Muscle layer of colon (tissue), 2 donors: ENCODE measurements around the gene KRTAP2-2.
"Not testable (repeated sequence)": the region's sequence is repeated elsewhere in the genome, so short reads cannot be mapped to it uniquely, and the experiment has no call there.

Source experiments
- H3K27ac ChIP-seq: one replicate; pipeline ENCODE4 v1.7.0; 2013; ENCODE audit warnings: low read depth, mild to moderate bottlenecking, low read length, moderate library complexity
- H3K27me3 ChIP-seq, 2 donors: one replicate each; pipeline ENCODE4 v1.7.0; 2013; ENCODE audit warnings: low read length in 2 of 2, mild to moderate bottlenecking in 2 of 2; ENCODE audit not compliant: insufficient read depth in 2 of 2, control insufficient read depth in 1 of 2
- H3K36me3 ChIP-seq: one replicate; pipeline ENCODE4 v1.7.0; 2013; ENCODE audit warnings: mild to moderate bottlenecking, low read length; ENCODE audit not compliant: insufficient read depth
- H3K4me1 ChIP-seq: one replicate; pipeline ENCODE4 v1.7.0; 2013; ENCODE audit warnings: mild to moderate bottlenecking, low read length; ENCODE audit not compliant: insufficient read depth
- H3K4me3 ChIP-seq, 2 donors: one replicate each; pipeline ENCODE4 v1.7.0; 2013; ENCODE audit warnings: low read length in 2 of 2, low read depth in 1 of 2, mild to moderate bottlenecking in 1 of 2, moderate library complexity in 1 of 2
- H3K9ac ChIP-seq: one replicate; pipeline ENCODE4 v1.7.0; 2013; ENCODE audit warnings: low read length
- H3K9me3 ChIP-seq: one replicate; pipeline ENCODE4 v1.7.0; 2013; ENCODE audit warnings: mild to moderate bottlenecking, low read length
- donor health status: abdominal sarcoma.
- donor health status: Adenocarcinoma of cecum.

Gene KRTAP2-2

GRCh38 chr17:41082626-41083025, 27.6 kb upstream of the KRTAP2-2 start:
- H3K27ac ChIP-seq, result no peak overlapping the region
- H3K9ac ChIP-seq, result no peak overlapping the region
- H3K4me3 ChIP-seq, result no peak overlapping the region
- H3K4me1 ChIP-seq, result no peaks in the 10 kb centered on the region
- H3K27me3 ChIP-seq, result no peaks in the 10 kb centered on the region
- no peaks in the 10 kb centered on the region for H3K36me3 ChIP-seq
- no peaks in the 10 kb centered on the region for H3K9me3 ChIP-seq

GRCh38 chr17:41076788-41077187, 21.8 kb upstream of the KRTAP2-2 start:
- Histone ChIP-seq H3K4me1 (no peaks in the 10 kb centered on the region), H3K27me3 (no peaks in the 10 kb centered on the region), H3K9me3 (no peaks in the 10 kb centered on the region), H3K4me3 (no peak overlapping the region), H3K27ac (no peak overlapping the region), H3K9ac (no peak overlapping the region), H3K36me3 (no peaks in the 10 kb centered on the region)

- Histone ChIP-seq H3K9ac (no peak overlapping the region), H3K4me3 (no peak overlapping the region), H3K27ac (no peak overlapping the region), H3K27me3 (no peaks in the 10 kb centered on the region), H3K36me3 (no peaks in the 10 kb centered on the region), H3K4me1 (no peaks in the 10 kb centered on the region), H3K9me3 (no peaks in the 10 kb centered on the region)
Measured at GRCh38 chr17:41073676-41074075, 18.6 kb upstream of the KRTAP2-2 start.

- H3K4me1 ChIP-seq, result no peaks in the 10 kb centered on the region
- H3K36me3 ChIP-seq, result no peaks in the 10 kb centered on the region
Measured at GRCh38 chr17:41071606-41072360, 16.8 kb upstream of the KRTAP2-2 start.

GRCh38 chr17:41069031-41069430, 14.0 kb upstream of the KRTAP2-2 start:
- H3K4me1 ChIP-seq, result no peaks in the 10 kb centered on the region
- no peak overlapping the region for H3K9ac ChIP-seq
- H3K36me3 ChIP-seq, result no peaks in the 10 kb centered on the region
- no peaks in the 10 kb centered on the region for H3K27me3 ChIP-seq
- no peak overlapping the region for H3K27ac ChIP-seq
- H3K9me3 ChIP-seq, result no peaks in the 10 kb centered on the region
- H3K4me3 ChIP-seq, result no peak overlapping the region

More at GRCh38 chr17:41071606-41072360, 16.8 kb upstream of the KRTAP2-2 start:
- Histone ChIP-seq H3K27ac (no peak overlapping the region), H3K4me3 (no peak overlapping the region), H3K27me3 (no peaks in the 10 kb centered on the region), H3K9ac (no peak overlapping the region), H3K9me3 (no peaks in the 10 kb centered on the region)

- Histone ChIP-seq H3K4me3 (no peak overlapping the region), H3K4me1 (no peaks in the 10 kb centered on the region), H3K9ac (no peak overlapping the region), H3K27me3 (no peaks in the 10 kb centered on the region), H3K36me3 (no peaks in the 10 kb centered on the region), H3K27ac (no peak overlapping the region), H3K9me3 (no peaks in the 10 kb centered on the region)
Measured at GRCh38 chr17:41067281-41067680, 12.3 kb upstream of the KRTAP2-2 start.

GRCh38 chr17:41065829-41066624, 11.0 kb upstream of the KRTAP2-2 start, which contains the start of gene KRTAP2-4:
TSS of gene KRTAP2-4 (minus strand) at chr17:41065879. CDS start at chr17:41065845, 34 bp downstream.
- H3K27ac ChIP-seq, result no peak within 1 kb of the TSS
- H3K27me3 ChIP-seq, result no peaks in the 10 kb centered on the region
- no peaks in the 10 kb centered on the region for H3K4me1 ChIP-seq
- H3K4me3 ChIP-seq, result no peak within 1 kb of the TSS
- H3K9ac ChIP-seq, result no peak within 1 kb of the TSS
- H3K36me3 ChIP-seq, result no peaks in the 10 kb centered on the region
- H3K9me3 ChIP-seq, result no peaks in the 10 kb centered on the region

GRCh38 chr17:41065016-41065689, 10.1 kb upstream of the KRTAP2-2 start:
- H3K9me3 ChIP-seq, H3K9ac ChIP-seq, H3K36me3 ChIP-seq, H3K27ac ChIP-seq, H3K4me3 ChIP-seq, H3K27me3 ChIP-seq, H3K4me1 ChIP-seq: not testable (repeated sequence)

- H3K27me3 ChIP-seq, result no peaks in the 10 kb centered on the region
- H3K4me1 ChIP-seq, result no peaks in the 10 kb centered on the region
- no peak overlapping the region for H3K27ac ChIP-seq
- no peaks in the 10 kb centered on the region for H3K9me3 ChIP-seq
- no peaks in the 10 kb centered on the region for H3K36me3 ChIP-seq
- no peak overlapping the region for H3K9ac ChIP-seq
- no peak overlapping the region for H3K4me3 ChIP-seq
Measured at GRCh38 chr17:41064301-41064700, 9.3 kb upstream of the KRTAP2-2 start.

GRCh38 chr17:41063449-41063848, 8.4 kb upstream of the KRTAP2-2 start:
- Histone ChIP-seq H3K4me1 (no peaks in the 10 kb centered on the region), H3K9ac (no peak overlapping the region), H3K36me3 (no peaks in the 10 kb centered on the region), H3K27me3 (no peaks in the 10 kb centered on the region), H3K4me3 (no peak overlapping the region), H3K27ac (no peak overlapping the region), H3K9me3 (no peaks in the 10 kb centered on the region)

- Histone ChIP-seq H3K4me3 (no peak overlapping the region), H3K27me3 (no peaks in the 10 kb centered on the region), H3K27ac (no peak overlapping the region), H3K4me1 (no peaks in the 10 kb centered on the region), H3K9ac (no peak overlapping the region), H3K36me3 (no peaks in the 10 kb centered on the region), H3K9me3 (no peaks in the 10 kb centered on the region)
Measured at GRCh38 chr17:41061964-41062363, 6.9 kb upstream of the KRTAP2-2 start.
